HG03469 (cell line): ENCODE measurements around the gene MAFF.

Source experiments
- ATAC-seq: cut with Tn5 transposase; IDR thresholded peaks from one replicate; pipeline ENCODE4 v1.9.1; 2021; ENCODE audit warnings: mild to moderate bottlenecking, moderate library complexity, moderate number of reproducible peaks; ENCODE audit not compliant: unreplicated experiment

The MAFF gene

GRCh38 chr22:38246046-38246658, 44.4 kb downstream of the MAFF start:
- ATAC-seq: no peak

- ATAC-seq: no peak
These were observed 44.9 kb downstream of the MAFF start for GRCh38 chr22:38246692-38247091.

- ATAC-seq: no peak
These were observed 45.9 kb downstream of the MAFF start for GRCh38 chr22:38247713-38248112.

- no peak for ATAC-seq
These were observed 46.5 kb downstream of the MAFF start for GRCh38 chr22:38248280-38248679.

- ATAC-seq: no peak
These were observed 47.5 kb downstream of the MAFF start for GRCh38 chr22:38249301-38249700.

GRCh38 chr22:38249803-38250642, 48.2 kb downstream of the MAFF start:
- no peak for ATAC-seq

GRCh38 chr22:38250643-38251340, 49.0 kb downstream of the MAFF start:
- no peak for ATAC-seq

GRCh38 chr22:38251341-38251692, 49.5 kb downstream of the MAFF start:
- ATAC-seq: no peak

GRCh38 chr22:38255697-38256096, 53.9 kb downstream of the MAFF start:
- ATAC-seq: no peak

GRCh38 chr22:38257181-38257580, 55.4 kb downstream of the MAFF start:
- ATAC-seq: no peak

- no peak for ATAC-seq
These were observed 56.0 kb downstream of the MAFF start for GRCh38 chr22:38257650-38258250.

- ATAC-seq: no peak
These were observed 57.1 kb downstream of the MAFF start for GRCh38 chr22:38258895-38259294.

- no peak for ATAC-seq
These were observed 57.6 kb downstream of the MAFF start for GRCh38 chr22:38259370-38259769.

- ATAC-seq: no peak
These were observed 59.2 kb downstream of the MAFF start for GRCh38 chr22:38260761-38261681.

- no peak for ATAC-seq
These were observed 60.4 kb downstream of the MAFF start for GRCh38 chr22:38262051-38262795.

GRCh38 chr22:38264322-38264843, 62.6 kb downstream of the MAFF start:
- no peak for ATAC-seq
